IMR-90 (cell line): Measurements from ENCODE around the gene ZNF561. TPM values are rescaled to one million over a fixed set of nuclear protein-coding genes. Genes with fewer than 3 reads are reported as not detected.

Experiments
- ATAC-seq: fragments of 200-7000 bp; cut with Tn5 transposase; 2 replicates; pipeline ENCODE4 v1.9.1; 2020; ENCODE audit warnings: low read depth, mild to moderate bottlenecking, moderate library complexity
- BruUV-seq: library from RNA; stranded (reverse); fragments of 400-500 nt; replicated peaks from 2 replicates; lab custom pipeline; 2021; lab: Mats Ljungman, UMichigan
- CTCF ChIA-PET: fragments of 300-600 bp; formaldehyde crosslinking; extraction: SDS; loops from one replicate; lab custom pipeline; 2021; ENCODE audit warnings: antibody characterized with exemption; lab: Yijun Ruan, JAX
- POLR2A ChIA-PET: fragments of 300-600 bp; sonication (Branson Sonifier 250); formaldehyde crosslinking; loops from one replicate; lab custom pipeline; 2022; ENCODE audit warnings: antibody characterized with exemption; ENCODE audit not compliant: unreplicated experiment; lab: Charles Lee
- DNase-seq: peaks from one replicate; pipeline ENCODE4 v3.0.0; 2013
- H2AFZ ChIP-seq: replicated peaks from 2 replicates; pipeline ENCODE3; 2013; ENCODE audit warnings: low read length, mild to moderate bottlenecking; ENCODE audit not compliant: poor library complexity
- H2AK5ac ChIP-seq: 2 replicates; pipeline ENCODE4 v1.6.1; 2013; ENCODE audit warnings: low read depth, low read length, inconsistent platforms
- H2AK9ac ChIP-seq: replicated peaks from 2 replicates; pipeline ENCODE3; 2013; ENCODE audit warnings: mild to moderate bottlenecking, low read depth, low read length, moderate library complexity; ENCODE audit not compliant: poor library complexity
- H2BK120ac ChIP-seq: 2 replicates; pipeline ENCODE4 v1.6.1; 2013; ENCODE audit warnings: low read depth, low read length, inconsistent platforms
- H2BK15ac ChIP-seq: 3 replicates; pipeline ENCODE4 v1.6.1; 2013; ENCODE audit warnings: low read depth, low read length, inconsistent platforms
- H2BK20ac ChIP-seq: 2 replicates; pipeline ENCODE4 v1.6.1; 2013; ENCODE audit warnings: low read depth, mild to moderate bottlenecking, inconsistent platforms, low read length, moderate library complexity
- H2BK5ac ChIP-seq: 2 replicates; pipeline ENCODE4 v1.6.1; 2013; ENCODE audit warnings: mild to moderate bottlenecking, low read depth, low read length, inconsistent platforms; ENCODE audit not compliant: poor library complexity, severe bottlenecking
- H3K14ac ChIP-seq: replicated peaks from 2 replicates; pipeline ENCODE4 v1.6.1; 2013; ENCODE audit warnings: low read depth, low read length, inconsistent platforms
- H3K18ac ChIP-seq: 2 replicates; pipeline ENCODE4 v1.6.1; 2013; ENCODE audit warnings: low read depth, low read length, control low read depth
- H3K23ac ChIP-seq: 2 replicates; pipeline ENCODE4 v1.6.1; 2013; ENCODE audit warnings: low read depth, low read length, inconsistent platforms
- H3K27ac ChIP-seq: 2 replicates; pipeline ENCODE4 v1.5.1; 2013; ENCODE audit warnings: mild to moderate bottlenecking, control low read depth, low read length; ENCODE audit not compliant: insufficient read depth
- H3K27me3 ChIP-seq: 2 replicates; pipeline ENCODE4 v1.6.1; 2013; ENCODE audit warnings: low read length; ENCODE audit not compliant: control insufficient read depth, insufficient read depth
- H3K36me3 ChIP-seq: 2 replicates; pipeline ENCODE4 v1.6.1; 2013; ENCODE audit warnings: low read length, mixed read lengths; ENCODE audit not compliant: control insufficient read depth, insufficient read depth
- H3K4ac ChIP-seq: 2 replicates; pipeline ENCODE4 v1.6.1; 2013; ENCODE audit warnings: low read depth, low read length, inconsistent platforms
- H3K4me1 ChIP-seq: 2 replicates; pipeline ENCODE4 v1.6.1; 2013; ENCODE audit warnings: low read length, mixed read lengths; ENCODE audit not compliant: control insufficient read depth, insufficient read depth
- H3K4me2 ChIP-seq: 2 replicates; pipeline ENCODE4 v1.6.1; 2013; ENCODE audit warnings: low read depth, mild to moderate bottlenecking, control low read depth, low read length, moderate library complexity
- H3K4me3 ChIP-seq: 2 replicates; pipeline ENCODE4 v1.5.1; 2013; ENCODE audit warnings: low read depth, mild to moderate bottlenecking, control low read depth, low read length, moderate library complexity; ENCODE audit not compliant: insufficient read depth
- H3K56ac ChIP-seq: 2 replicates; pipeline ENCODE4 v1.6.1; 2013; ENCODE audit warnings: low read length, inconsistent platforms; ENCODE audit not compliant: insufficient read depth; ENCODE audit errors: extremely low read depth
- H3K79me1 ChIP-seq, 2 experiments: 2 replicates each; pipeline ENCODE4 v1.6.1; 2013; ENCODE audit warnings: low read length in 2 of 2, inconsistent platforms in 1 of 2, low read depth in 1 of 2
- H3K9ac ChIP-seq: 2 replicates; pipeline ENCODE4 v1.6.1; 2013; ENCODE audit warnings: low read depth, low read length, control low read depth
- H3K9me1 ChIP-seq: 2 replicates; pipeline ENCODE4 v1.6.1; 2013; ENCODE audit warnings: low read length, inconsistent platforms; ENCODE audit not compliant: insufficient read depth
- H3K9me3 ChIP-seq: 2 replicates; pipeline ENCODE4 v1.6.1; 2013; ENCODE audit warnings: low read length; ENCODE audit not compliant: control insufficient read depth, insufficient read depth
- H4K20me1 ChIP-seq: 2 replicates; pipeline ENCODE4 v1.6.1; 2013; ENCODE audit warnings: low read length, inconsistent platforms; ENCODE audit not compliant: insufficient read depth
- H4K5ac ChIP-seq: 2 replicates; pipeline ENCODE4 v1.6.1; 2013; ENCODE audit warnings: mild to moderate bottlenecking, low read depth, low read length, control low read depth
- H4K8ac ChIP-seq, 2 experiments: 2 replicates each; pipeline ENCODE4 v1.6.1; 2013; ENCODE audit warnings: low read depth in 2 of 2, low read length in 2 of 2, control low read depth in 1 of 2, inconsistent platforms in 1 of 2
- H4K91ac ChIP-seq: 2 replicates; pipeline ENCODE4 v1.6.1; 2013; ENCODE audit warnings: low read depth, low read length, inconsistent platforms; ENCODE audit not compliant: insufficient read depth
- BHLHE40 ChIP-seq: fragments of 150-350 bp; IDR thresholded peaks from 2 replicates; pipeline ENCODE4 v1.6.1; 2016; ENCODE audit warnings: mild to moderate bottlenecking, low read depth, low read length
- CEBPB ChIP-seq: IDR thresholded peaks from 2 replicates; pipeline ENCODE4 v1.6.1; 2012; ENCODE audit warnings: low read depth, low read length, improper control_type of control experiment
- CHD1 ChIP-seq: IDR thresholded peaks from 2 replicates; pipeline ENCODE4 v1.6.1; 2012; ENCODE audit warnings: low read depth, low read length, improper control_type of control experiment
- CTCF ChIP-seq: conservative IDR thresholded peaks from 2 replicates; pipeline ENCODE4 v1.5.1; 2012; ENCODE audit warnings: mild to moderate bottlenecking, low read depth, low read length, improper control_type of control experiment
- ELK1 ChIP-seq: fragments of 150-350 bp; IDR thresholded peaks from 2 replicates; pipeline ENCODE4 v1.6.1; 2016; ENCODE audit warnings: low read depth, mild to moderate bottlenecking, low read length, moderate library complexity, borderline replicate concordance
- FOS ChIP-seq: fragments of 150-350 bp; IDR thresholded peaks from 2 replicates; pipeline ENCODE4 v1.6.1; 2016; ENCODE audit warnings: low read depth, low read length
- MAFK ChIP-seq: IDR thresholded peaks from 2 replicates; pipeline ENCODE4 v1.6.1; 2012; ENCODE audit warnings: low read depth, low read length, improper control_type of control experiment
- MAZ ChIP-seq: IDR thresholded peaks from 2 replicates; pipeline ENCODE4 v1.6.1; 2012; ENCODE audit warnings: low read depth, mild to moderate bottlenecking, low read length, improper control_type of control experiment, moderate library complexity, borderline replicate concordance
- MXI1 ChIP-seq: IDR thresholded peaks from 2 replicates; pipeline ENCODE4 v1.6.1; 2012; ENCODE audit warnings: low read depth, mild to moderate bottlenecking, low read length, moderate library complexity, borderline replicate concordance
- NFE2L2 ChIP-seq: fragments of 150-350 bp; IDR thresholded peaks from 2 replicates; pipeline ENCODE4 v1.6.1; 2016; ENCODE audit warnings: low read depth, mild to moderate bottlenecking, low read length
- POLR2A ChIP-seq: IDR thresholded peaks from 2 replicates; pipeline ENCODE4 v1.6.1; 2012; ENCODE audit warnings: mild to moderate bottlenecking, low read depth, low read length
- RAD21 ChIP-seq: IDR thresholded peaks from 2 replicates; pipeline ENCODE4 v1.6.1; 2012; ENCODE audit warnings: low read length, improper control_type of control experiment
- RCOR1 ChIP-seq: IDR thresholded peaks from 2 replicates; pipeline ENCODE4 v1.6.1; 2012; ENCODE audit warnings: mild to moderate bottlenecking, low read length, improper control_type of control experiment; ENCODE audit not compliant: insufficient replicate concordance
- RFX5 ChIP-seq: IDR thresholded peaks from 2 replicates; pipeline ENCODE4 v1.8.0; 2012; ENCODE audit warnings: low read depth, mild to moderate bottlenecking, low read length, moderate library complexity
- SMC3 ChIP-seq: fragments of 150-350 bp; IDR thresholded peaks from 2 replicates; pipeline ENCODE4 v1.6.1; 2016; ENCODE audit warnings: low read depth, mild to moderate bottlenecking, antibody characterized with exemption, low read length, moderate library complexity
- USF2 ChIP-seq: fragments of 150-350 bp; IDR thresholded peaks from 2 replicates; pipeline ENCODE4 v1.6.1; 2017; ENCODE audit warnings: mild to moderate bottlenecking, antibody characterized with exemption, low read length, low read depth
- WGBS, 2 experiments: methylation state at CpG; one replicate each; pipeline versions ENCODE4 v1.1.5 to v1.1.7; 2013; ENCODE audit warnings: missing lambda C conversion rate in 2 of 2; ENCODE audit not compliant: insufficient read length in 1 of 2; ENCODE audit errors: extremely low coverage in 2 of 2; 5-methylcytosine and 5-hydroxymethylcytosine counted together
- dilution Hi-C: fragments of 300-500 bp; cut with HindIII; formaldehyde crosslinking; loops from one replicate; pipeline ENCODE4 v1.14.3; 2018; ENCODE audit warnings: low sequenced_read_pairs; ENCODE audit not compliant: unreplicated experiment
- in situ Hi-C: fragments of 300-500 bp; cut with MboI; formaldehyde crosslinking; loops from 3 replicates; pipeline ENCODE4 v1.14.3; 2019; ENCODE audit warnings: low sequenced_read_pairs, inconsistent platforms, mixed read lengths
- intact Hi-C: fragments of 100-400 bp; cut with micrococcal nuclease; formaldehyde crosslinking; loops from 2 replicates; pipeline ENCODE4 v1.10.0; 2022
- polyA plus RNA-seq, 3 experiments: library from polyadenylated mRNA; depleted of rRNA; stranded (reverse); fragments of >200 nt; gene quantifications; 2 replicates each; pipeline ENCODE4 v1.2.3, GENCODE V29; 2012; ENCODE audit warnings: low replicate concordance in 1 of 3
- total RNA-seq: library from RNA; depleted of rRNA; stranded (reverse); fragments of >200 nt; gene quantifications from 2 replicates; pipeline ENCODE4 v1.2.3, GENCODE V29; 2012

Gene ZNF561
- total and polyA plus RNA-seq, 2 of the 4 experiments (the other 2 are of a cell fraction) = 22.5 to 38.9 TPM

GRCh38 chr19:9644472-9644871 lies 23.4 kb upstream of the ZNF561 start:
- no peak overlapping the region for H3K4ac ChIP-seq
- H3K4me2 ChIP-seq = no peak overlapping the region
- H3K27me3 ChIP-seq = no peaks in the 10 kb centered on the region
- ATAC-seq = no peak
- no peak for TF ChIP-seq POLR2A
- no peak for TF ChIP-seq BHLHE40
- TF ChIP-seq ELK1 = no peak
- no peak for TF ChIP-seq MAFK
- TF ChIP-seq MAZ = no peak
- TF ChIP-seq RFX5 = no peak
- TF ChIP-seq SMC3 = no peak
- no peak for TF ChIP-seq NFE2L2
- no peak for TF ChIP-seq CEBPB
- TF ChIP-seq CTCF = no peak
- TF ChIP-seq CHD1 = no peak
- TF ChIP-seq MXI1 = no peak
- no peak for TF ChIP-seq USF2
- TF ChIP-seq RCOR1 = no peak
- no peak for TF ChIP-seq RAD21
- no peak for TF ChIP-seq FOS
- no peak overlapping the region for H3K14ac ChIP-seq
- H4K8ac ChIP-seq = no peak overlapping the region
- no peak overlapping the region for H2AFZ ChIP-seq
- peaks cover 6% of the 10 kb centered on the region for H3K9me3 ChIP-seq
- peaks cover 31% of the 10 kb centered on the region for H3K36me3 ChIP-seq
- H3K9me1 ChIP-seq = no peaks in the 10 kb centered on the region
- WGBS, 2 experiments = 100% methylated on average over 1 of the region's 4 CpGs; no CpG with 5 or more reads in 1 of the 2 experiments
- H4K5ac ChIP-seq = no peak overlapping the region
- no peak overlapping the region for H2BK20ac ChIP-seq
- no peak overlapping the region for H4K91ac ChIP-seq
- H2BK120ac ChIP-seq = no peak overlapping the region
- ChIA-PET CTCF (no interaction called here), POLR2A (interaction anchor here (0.6 kb wide), 1 partner anchor 21 kb away, joined by 4 read pairs; no protein-coding TSS in a partner anchor)
- H3K4me1 ChIP-seq = no peaks in the 10 kb centered on the region
- dilution Hi-C loops = no loop called here
- no peak overlapping the region for H3K23ac ChIP-seq
- no peak overlapping the region for H3K4me3 ChIP-seq
- no peak for DNase-seq
- H2BK5ac ChIP-seq = no peak overlapping the region
- H3K9ac ChIP-seq = no peak overlapping the region
- no peak overlapping the region for H2BK15ac ChIP-seq
- no peak overlapping the region for H2AK5ac ChIP-seq
- no peak overlapping the region for H3K18ac ChIP-seq
- in situ Hi-C loops = no loop called here
- intact Hi-C loops = no loop called here
- H4K20me1 ChIP-seq = no peaks in the 10 kb centered on the region
- H3K27ac ChIP-seq = no peak overlapping the region
- no TSS peak for BruUV-seq
- H3K79me1 ChIP-seq = peaks cover 6 to 13% of the 10 kb centered on the region in 2 experiments; a peak in 2 of 4 replicates
- no peak overlapping the region for H2AK9ac ChIP-seq
- no peak overlapping the region for H3K56ac ChIP-seq
